ENCODE results near the gene PFKFB3.

The PFKFB3 gene

GRCh38 chr10:6274040-6274439, 71.3 kb downstream of the PFKFB3 start:
- no peaks in the 10 kb centered on the region for H3K9me3 ChIP-seq (ENCODE audit: insufficient read depth, low read length)
- H2AFZ ChIP-seq (ENCODE audit: low read depth, low read length, severe bottlenecking), result no peak overlapping the region
- no peak overlapping the region for H3K27ac ChIP-seq (ENCODE audit: low read depth, low read length)
- H3K9ac ChIP-seq (ENCODE audit: low read length), result no peak overlapping the region
- no peaks in the 10 kb centered on the region for H3K36me3 ChIP-seq (ENCODE audit: low read length)
- no peak overlapping the region for H3K4me3 ChIP-seq (ENCODE audit: insufficient read depth, low read length, poor library complexity, severe bottlenecking)
- no peaks in the 10 kb centered on the region for H4K20me1 ChIP-seq (ENCODE audit: low read depth, low read length)
- no peaks in the 10 kb centered on the region for H3K9me2 ChIP-seq (replicated peaks; ENCODE audit: insufficient read depth, low read length)
- no peak for TF ChIP-seq EZH2phosphoT487 (conservative IDR thresholded peaks at IDR 0.05; ENCODE audit: low read length)
- H3K4me2 ChIP-seq (ENCODE audit: low read depth, low read length, poor library complexity, severe bottlenecking), result no peak overlapping the region
- no peaks in the 10 kb centered on the region for H3F3A ChIP-seq (ENCODE audit: insufficient read depth)
- no peaks in the 10 kb centered on the region for H3K79me2 ChIP-seq (ENCODE audit: insufficient read depth, low read length)
- H3K27me3 ChIP-seq (ENCODE audit: low read length), result no peaks in the 10 kb centered on the region

GRCh38 chr10:6274484-6274883, 71.8 kb downstream of the PFKFB3 start:
- Histone ChIP-seq H4K20me1 (ENCODE audit: low read depth, low read length) (no peaks in the 10 kb centered on the region), H3K27me3 (ENCODE audit: low read length) (no peaks in the 10 kb centered on the region), H3F3A (ENCODE audit: insufficient read depth) (no peaks in the 10 kb centered on the region), H3K79me2 (ENCODE audit: insufficient read depth, low read length) (no peaks in the 10 kb centered on the region), H3K27ac (ENCODE audit: low read depth, low read length) (no peak overlapping the region), H3K9me2 (replicated peaks; ENCODE audit: insufficient read depth, low read length) (no peaks in the 10 kb centered on the region), H3K9ac (ENCODE audit: low read length) (no peak overlapping the region), H3K4me3 (ENCODE audit: insufficient read depth, low read length, poor library complexity, severe bottlenecking) (no peak overlapping the region), H3K36me3 (ENCODE audit: low read length) (no peaks in the 10 kb centered on the region), H3K4me2 (ENCODE audit: low read depth, low read length, poor library complexity, severe bottlenecking) (no peak overlapping the region), H2AFZ (ENCODE audit: low read depth, low read length, severe bottlenecking) (no peak overlapping the region), H3K9me3 (ENCODE audit: insufficient read depth, low read length) (no peaks in the 10 kb centered on the region)
- TF ChIP-seq, protein P1, sequence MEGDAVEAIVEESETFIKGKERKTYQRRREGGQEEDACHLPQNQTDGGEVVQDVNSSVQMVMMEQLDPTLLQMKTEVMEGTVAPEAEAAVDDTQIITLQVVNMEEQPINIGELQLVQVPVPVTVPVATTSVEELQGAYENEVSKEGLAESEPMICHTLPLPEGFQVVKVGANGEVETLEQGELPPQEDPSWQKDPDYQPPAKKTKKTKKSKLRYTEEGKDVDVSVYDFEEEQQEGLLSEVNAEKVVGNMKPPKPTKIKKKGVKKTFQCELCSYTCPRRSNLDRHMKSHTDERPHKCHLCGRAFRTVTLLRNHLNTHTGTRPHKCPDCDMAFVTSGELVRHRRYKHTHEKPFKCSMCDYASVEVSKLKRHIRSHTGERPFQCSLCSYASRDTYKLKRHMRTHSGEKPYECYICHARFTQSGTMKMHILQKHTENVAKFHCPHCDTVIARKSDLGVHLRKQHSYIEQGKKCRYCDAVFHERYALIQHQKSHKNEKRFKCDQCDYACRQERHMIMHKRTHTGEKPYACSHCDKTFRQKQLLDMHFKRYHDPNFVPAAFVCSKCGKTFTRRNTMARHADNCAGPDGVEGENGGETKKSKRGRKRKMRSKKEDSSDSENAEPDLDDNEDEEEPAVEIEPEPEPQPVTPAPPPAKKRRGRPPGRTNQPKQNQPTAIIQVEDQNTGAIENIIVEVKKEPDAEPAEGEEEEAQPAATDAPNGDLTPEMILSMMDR (IDR thresholded peaks at IDR 0.05; ENCODE audit: insufficient read depth, low read length, poor library complexity, severe bottlenecking), result no peak
- TF ChIP-seq EZH2phosphoT487 (conservative IDR thresholded peaks at IDR 0.05; ENCODE audit: low read length), result no peak

- no peaks in the 10 kb centered on the region for H3K27me3 ChIP-seq (ENCODE audit: low read length)
- no peak overlapping the region for H3K9ac ChIP-seq (ENCODE audit: low read length)
- H3K4me3 ChIP-seq (ENCODE audit: insufficient read depth, low read length, poor library complexity, severe bottlenecking), result no peak overlapping the region
- no peak overlapping the region for H3K4me2 ChIP-seq (ENCODE audit: low read depth, low read length, poor library complexity, severe bottlenecking)
- no peaks in the 10 kb centered on the region for H3K9me2 ChIP-seq (replicated peaks; ENCODE audit: insufficient read depth, low read length)
- H3K27ac ChIP-seq (ENCODE audit: low read depth, low read length), result no peak overlapping the region
- H3F3A ChIP-seq (ENCODE audit: insufficient read depth), result no peaks in the 10 kb centered on the region
- H3K9me3 ChIP-seq (ENCODE audit: insufficient read depth, low read length), result no peaks in the 10 kb centered on the region
- TF ChIP-seq, protein P1 (IDR thresholded peaks at IDR 0.05; ENCODE audit: insufficient read depth, low read length, poor library complexity, severe bottlenecking), result no peak
- no peak for TF ChIP-seq EZH2phosphoT487 (conservative IDR thresholded peaks at IDR 0.05; ENCODE audit: low read length)
- H3K79me2 ChIP-seq (ENCODE audit: insufficient read depth, low read length), result no peaks in the 10 kb centered on the region
- H3K36me3 ChIP-seq (ENCODE audit: low read length), result no peaks in the 10 kb centered on the region
- peak overlapping the region; percentile 87 for H2AFZ ChIP-seq (ENCODE audit: low read depth, low read length, severe bottlenecking)
- no peaks in the 10 kb centered on the region for H4K20me1 ChIP-seq (ENCODE audit: low read depth, low read length)
Observed at GRCh38 chr10:6275022-6275997, 72.6 kb downstream of the PFKFB3 start.

DNA sequence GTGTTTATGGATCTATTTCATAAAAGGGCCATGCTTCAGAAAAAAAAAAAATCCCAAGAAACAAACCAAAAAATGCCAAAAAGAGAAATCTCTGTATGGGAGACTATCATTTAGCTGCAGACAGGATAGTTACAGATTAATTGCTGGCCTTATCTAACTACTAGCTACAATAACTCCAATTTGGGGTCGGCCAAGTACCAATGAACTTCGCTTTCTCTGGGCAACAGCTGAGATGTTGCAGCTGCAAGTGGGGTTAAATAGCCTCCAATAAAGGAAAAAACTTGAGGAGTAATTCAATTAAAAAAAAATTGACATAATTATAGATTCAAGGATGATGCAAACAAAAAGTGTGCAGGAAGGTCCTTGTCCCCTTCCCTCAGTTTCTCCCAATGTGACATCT, 73.6 kb downstream of the PFKFB3 start:
- TF ChIP-seq EZH2phosphoT487 (conservative IDR thresholded peaks at IDR 0.05; ENCODE audit: low read length), result no peak
- TF ChIP-seq, protein P1 (IDR thresholded peaks at IDR 0.05; ENCODE audit: insufficient read depth, low read length, poor library complexity, severe bottlenecking), result no peak
- H2AFZ ChIP-seq (ENCODE audit: low read depth, low read length, severe bottlenecking), result no peak overlapping the region
- H3K4me3 ChIP-seq (ENCODE audit: insufficient read depth, low read length, poor library complexity, severe bottlenecking), result no peak overlapping the region
- H3K9me2 ChIP-seq (replicated peaks; ENCODE audit: insufficient read depth, low read length), result no peaks in the 10 kb centered on the region
- no peaks in the 10 kb centered on the region for H3F3A ChIP-seq (ENCODE audit: insufficient read depth)
- no peaks in the 10 kb centered on the region for H4K20me1 ChIP-seq (ENCODE audit: low read depth, low read length)
- H3K79me2 ChIP-seq (ENCODE audit: insufficient read depth, low read length), result no peaks in the 10 kb centered on the region
- H3K9me3 ChIP-seq (ENCODE audit: insufficient read depth, low read length), result no peaks in the 10 kb centered on the region
- no peak overlapping the region for H3K27ac ChIP-seq (ENCODE audit: low read depth, low read length)
- no peak overlapping the region for H3K4me2 ChIP-seq (ENCODE audit: low read depth, low read length, poor library complexity, severe bottlenecking)
- H3K9ac ChIP-seq (ENCODE audit: low read length), result no peak overlapping the region
- no peaks in the 10 kb centered on the region for H3K27me3 ChIP-seq (ENCODE audit: low read length)
- H3K36me3 ChIP-seq (ENCODE audit: low read length), result no peaks in the 10 kb centered on the region

Data from SU-DHL-6 (cell line).